Measurements from ENCODE around the gene CCDC120.

Gene CCDC120

DNA sequence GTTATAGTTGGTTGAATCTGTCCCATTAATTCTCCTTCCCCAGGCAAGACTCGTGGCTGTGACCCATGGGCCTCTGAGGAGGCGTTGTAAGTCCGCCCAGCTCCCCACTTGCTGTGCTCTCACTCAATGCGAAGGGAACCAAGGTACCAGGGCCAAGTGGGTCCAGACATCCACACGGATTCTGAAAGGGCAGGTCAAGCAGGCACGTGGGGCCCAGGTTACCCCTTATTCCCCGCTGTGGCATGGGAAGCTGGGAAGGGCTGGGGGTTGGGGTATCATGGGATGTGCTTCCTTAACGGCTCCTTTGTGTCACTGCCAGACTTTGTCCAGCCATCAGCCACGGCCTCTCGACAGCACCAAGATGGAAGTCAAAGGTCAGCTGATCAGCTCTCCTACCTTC is 3.1 kb downstream of the CCDC120 start:
- DNase-seq (ENCODE audit: low read depth) = no peak

DNA sequence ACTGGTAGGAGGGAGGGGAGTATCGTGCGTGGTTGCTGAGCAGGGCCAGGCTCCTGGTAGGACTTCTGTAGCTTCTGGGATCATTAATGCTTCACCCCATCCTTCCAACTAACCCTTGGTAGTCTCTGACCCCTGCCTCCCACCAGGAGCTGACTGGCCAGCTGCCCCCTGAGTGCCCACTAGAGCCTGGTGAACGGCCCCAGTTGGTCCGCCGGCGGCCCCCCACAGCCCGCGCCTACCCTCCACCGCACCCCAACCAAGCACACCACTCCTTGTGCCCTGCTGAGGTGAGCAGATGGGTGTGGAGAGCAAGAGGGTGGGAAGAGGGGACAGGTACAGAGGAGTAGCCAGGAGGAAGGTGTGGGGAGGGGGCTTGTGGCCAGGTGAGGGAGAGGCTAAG is 4.9 kb downstream of the CCDC120 start:
- no peak for DNase-seq (ENCODE audit: low read depth)

DNA sequence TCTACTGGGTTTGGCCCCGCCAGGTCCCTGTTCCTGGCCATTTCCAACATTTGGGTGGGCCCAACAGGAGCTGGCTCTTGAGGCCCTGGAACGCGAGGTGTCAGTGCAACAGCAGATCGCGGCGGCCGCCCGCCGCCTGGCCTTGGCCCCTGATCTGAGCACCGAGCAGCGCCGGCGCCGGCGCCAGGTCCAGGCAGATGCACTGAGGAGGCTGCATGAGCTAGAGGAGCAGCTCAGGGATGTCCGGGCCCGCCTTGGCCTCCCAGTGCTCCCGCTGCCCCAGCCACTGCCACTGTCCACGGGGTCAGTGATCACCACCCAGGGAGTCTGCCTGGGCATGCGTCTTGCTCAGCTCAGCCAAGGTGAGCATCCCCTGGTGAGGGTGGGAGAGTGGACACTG is 5.5 kb downstream of the CCDC120 start:
- DNase-seq (ENCODE audit: low read depth) = no peak

DNA sequence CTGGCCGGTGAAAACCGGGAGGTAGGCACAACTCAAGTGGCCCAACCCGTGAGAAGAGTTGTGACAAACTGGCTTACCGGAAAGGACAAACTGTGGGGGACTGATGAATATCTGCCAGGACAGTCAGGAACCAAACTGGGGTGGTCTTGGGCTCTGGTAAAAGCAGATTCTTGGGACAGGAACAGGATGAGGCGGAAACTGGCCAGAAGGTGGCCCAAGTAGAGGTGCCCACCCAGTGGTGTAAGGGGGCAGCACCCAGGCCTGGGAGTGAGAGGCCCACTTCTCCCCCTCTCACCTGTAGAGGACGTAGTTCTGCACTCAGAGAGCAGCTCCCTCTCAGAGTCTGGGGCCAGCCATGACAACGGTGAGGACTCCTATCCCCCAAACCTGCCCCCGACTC is 5.9 kb downstream of the CCDC120 start:
- DNase-seq (ENCODE audit: low read depth) = no peak

DNA sequence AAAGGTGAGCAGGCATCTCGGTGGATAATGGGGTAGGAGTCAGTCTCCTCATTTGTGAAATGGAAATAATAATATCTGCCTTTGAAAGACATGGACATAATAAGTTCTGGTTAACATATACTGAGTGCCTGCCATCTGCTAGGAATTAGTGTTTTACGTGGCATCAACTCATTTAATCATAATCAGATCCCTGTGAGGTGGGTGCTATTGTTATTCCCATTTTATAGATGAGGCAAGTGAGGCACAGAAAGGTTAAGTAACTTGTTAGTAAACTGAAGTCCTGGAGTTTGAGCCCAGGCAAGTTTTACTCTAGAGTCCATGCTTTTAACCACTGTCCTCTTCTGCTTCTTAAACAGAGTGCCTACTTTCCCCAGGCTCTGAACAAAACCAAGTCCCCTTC is 7.5 kb downstream of the CCDC120 start:
- no peak for DNase-seq (ENCODE audit: low read depth)

DNA sequence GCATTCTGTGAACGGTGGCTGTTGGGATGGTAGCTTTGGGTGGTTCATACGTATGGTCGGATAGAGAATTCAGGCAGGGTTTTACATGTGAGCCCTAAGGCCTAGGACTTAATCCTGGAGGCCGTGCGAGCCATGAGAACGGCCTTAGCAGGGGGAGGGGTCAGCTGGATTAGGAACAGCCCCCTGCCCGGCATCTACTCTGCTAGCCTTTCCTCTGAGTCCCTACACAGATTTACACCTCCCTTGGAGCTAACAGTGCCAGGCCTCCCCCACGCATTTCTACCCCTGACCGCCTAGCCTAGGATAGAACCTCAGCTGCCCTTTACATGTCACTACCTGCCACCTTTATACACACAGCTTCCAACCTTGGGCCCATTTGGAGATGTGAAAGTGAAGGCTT is 7.9 kb downstream of the CCDC120 start:
- no peak for DNase-seq (ENCODE audit: low read depth)

DNA sequence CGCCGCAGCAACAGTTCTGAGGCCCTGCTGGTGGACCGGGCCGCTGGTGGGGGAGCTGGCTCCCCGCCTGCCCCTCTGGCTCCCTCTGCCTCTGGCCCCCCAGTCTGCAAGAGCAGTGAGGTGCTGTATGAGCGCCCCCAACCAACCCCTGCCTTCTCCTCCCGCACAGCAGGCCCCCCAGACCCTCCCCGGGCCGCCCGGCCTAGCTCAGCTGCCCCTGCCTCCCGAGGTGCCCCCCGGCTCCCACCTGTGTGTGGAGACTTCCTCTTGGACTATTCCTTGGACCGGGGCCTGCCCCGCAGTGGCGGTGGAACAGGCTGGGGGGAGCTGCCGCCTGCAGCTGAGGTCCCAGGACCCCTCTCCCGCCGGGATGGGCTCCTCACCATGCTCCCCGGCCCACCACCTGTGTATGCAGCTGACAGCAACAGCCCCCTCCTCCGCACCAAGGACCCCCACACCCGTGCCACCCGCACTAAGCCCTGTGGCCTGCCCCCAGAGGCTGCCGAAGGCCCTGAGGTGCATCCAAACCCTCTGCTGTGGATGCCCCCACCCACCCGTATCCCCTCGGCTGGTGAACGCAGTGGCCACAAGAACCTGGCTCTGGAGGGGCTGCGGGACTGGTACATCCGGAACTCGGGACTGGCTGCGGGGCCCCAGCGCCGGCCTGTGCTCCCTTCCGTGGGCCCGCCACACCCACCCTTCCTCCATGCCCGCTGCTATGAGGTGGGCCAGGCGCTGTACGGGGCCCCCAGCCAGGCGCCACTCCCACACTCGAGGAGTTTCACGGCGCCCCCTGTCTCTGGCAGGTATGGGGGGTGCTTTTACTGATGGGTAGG is 8.7 kb downstream of the CCDC120 start:
- no peak for DNase-seq (ENCODE audit: low read depth)

DNA sequence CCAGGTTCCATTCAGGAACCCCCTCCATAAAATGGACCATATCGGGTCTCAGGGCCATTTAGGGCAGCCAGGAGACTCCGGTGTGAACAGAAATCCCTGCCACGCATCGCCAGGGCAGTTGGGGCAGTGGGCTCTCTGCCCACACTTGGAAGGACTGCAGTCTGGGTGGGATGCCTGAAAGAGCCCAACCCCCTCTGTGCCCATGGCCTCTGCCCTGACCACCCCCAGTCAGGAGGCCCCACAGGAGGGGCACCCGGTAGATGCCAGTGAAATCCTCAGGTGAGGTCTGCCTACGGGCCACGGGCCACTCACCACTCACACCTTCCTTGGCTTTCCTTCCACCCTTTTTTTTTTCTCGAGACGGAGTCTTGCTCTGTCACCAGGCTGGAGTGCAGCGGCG is 10.2 kb downstream of the CCDC120 start:
- no peak for DNase-seq (ENCODE audit: low read depth)

DNA sequence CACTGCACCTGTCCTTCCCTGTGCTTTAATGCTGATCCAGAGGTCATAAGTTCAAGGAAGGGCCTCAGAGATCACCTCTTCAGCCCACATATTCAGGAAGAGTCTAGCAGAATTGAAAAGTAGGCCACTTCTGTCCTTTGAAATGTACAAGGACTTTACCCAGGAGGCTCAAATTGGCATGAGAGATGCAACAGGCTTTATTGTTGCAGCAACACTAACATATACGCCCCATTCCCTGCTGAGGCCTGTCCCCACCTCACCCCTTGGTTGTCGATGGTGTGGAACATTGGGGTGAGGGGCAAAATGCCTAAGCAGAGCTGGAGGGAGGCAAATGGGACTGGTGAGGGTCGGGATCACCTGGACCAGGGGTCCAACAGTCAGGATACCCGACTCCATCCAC is 12.2 kb downstream of the CCDC120 start:
- DNase-seq (ENCODE audit: low read depth) = no peak

DNA sequence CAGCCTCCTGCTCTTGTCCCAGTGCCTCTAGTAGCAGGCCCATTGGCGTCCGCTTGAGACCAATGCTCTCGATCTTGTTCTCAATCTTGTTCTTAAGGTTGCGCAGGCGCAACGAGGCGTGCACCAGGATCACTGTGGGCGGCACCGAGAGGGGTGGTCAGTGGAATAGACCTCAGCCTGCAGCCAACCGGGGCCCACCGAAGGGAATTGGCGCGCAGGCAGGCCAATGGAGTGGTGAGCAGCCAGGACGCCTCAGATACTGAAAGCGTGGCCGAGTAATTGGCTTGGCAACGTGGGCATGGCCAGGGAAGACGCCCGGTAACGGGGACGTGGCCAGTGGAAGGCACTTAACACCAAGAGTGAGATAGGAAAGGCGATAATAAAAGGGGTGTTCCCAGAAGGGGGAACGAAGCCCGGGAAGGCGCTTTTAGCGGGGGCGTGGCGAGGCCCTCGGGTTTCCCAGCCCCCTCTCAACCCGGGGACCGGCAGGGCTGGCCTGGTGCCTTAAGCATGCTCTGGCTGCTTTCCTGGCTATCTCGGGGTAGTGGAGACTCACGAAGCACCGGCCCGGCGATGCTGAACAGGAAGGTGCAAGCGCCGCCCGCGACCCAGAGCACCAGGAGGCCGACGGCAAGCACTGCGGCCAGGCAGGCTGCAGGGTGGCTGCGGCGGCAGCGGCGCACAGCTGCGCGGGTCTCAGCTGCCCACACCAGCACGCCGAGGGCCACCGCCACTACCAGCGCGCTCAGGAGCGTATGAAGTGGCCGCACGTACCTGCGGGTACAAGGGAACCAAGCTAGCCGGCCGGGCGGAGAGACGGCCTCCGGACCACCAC is 13.3 kb downstream of the CCDC120 start:
- DNase-seq (ENCODE audit: low read depth) = no peak

DNA sequence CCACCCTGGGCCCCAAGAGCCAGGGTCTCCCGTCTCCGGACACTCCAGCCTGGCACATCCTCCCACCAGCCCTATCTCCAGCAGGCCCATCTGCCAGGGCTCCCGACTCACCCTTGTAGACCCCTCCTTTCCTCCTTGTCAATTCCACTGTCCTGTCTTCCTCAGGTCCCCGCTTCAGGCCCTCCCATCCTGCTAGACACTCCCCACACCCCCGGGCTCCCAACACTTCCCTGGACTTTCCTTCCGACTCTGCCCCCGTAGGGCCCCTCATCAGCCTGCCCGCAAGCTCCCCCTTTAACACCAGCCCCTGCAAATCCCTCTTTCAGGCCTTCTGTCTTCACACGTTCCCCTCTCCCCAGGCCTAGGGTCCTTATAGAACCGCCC is 13.9 kb downstream of the CCDC120 start:
- DNase-seq (ENCODE audit: low read depth) = no peak

DNA sequence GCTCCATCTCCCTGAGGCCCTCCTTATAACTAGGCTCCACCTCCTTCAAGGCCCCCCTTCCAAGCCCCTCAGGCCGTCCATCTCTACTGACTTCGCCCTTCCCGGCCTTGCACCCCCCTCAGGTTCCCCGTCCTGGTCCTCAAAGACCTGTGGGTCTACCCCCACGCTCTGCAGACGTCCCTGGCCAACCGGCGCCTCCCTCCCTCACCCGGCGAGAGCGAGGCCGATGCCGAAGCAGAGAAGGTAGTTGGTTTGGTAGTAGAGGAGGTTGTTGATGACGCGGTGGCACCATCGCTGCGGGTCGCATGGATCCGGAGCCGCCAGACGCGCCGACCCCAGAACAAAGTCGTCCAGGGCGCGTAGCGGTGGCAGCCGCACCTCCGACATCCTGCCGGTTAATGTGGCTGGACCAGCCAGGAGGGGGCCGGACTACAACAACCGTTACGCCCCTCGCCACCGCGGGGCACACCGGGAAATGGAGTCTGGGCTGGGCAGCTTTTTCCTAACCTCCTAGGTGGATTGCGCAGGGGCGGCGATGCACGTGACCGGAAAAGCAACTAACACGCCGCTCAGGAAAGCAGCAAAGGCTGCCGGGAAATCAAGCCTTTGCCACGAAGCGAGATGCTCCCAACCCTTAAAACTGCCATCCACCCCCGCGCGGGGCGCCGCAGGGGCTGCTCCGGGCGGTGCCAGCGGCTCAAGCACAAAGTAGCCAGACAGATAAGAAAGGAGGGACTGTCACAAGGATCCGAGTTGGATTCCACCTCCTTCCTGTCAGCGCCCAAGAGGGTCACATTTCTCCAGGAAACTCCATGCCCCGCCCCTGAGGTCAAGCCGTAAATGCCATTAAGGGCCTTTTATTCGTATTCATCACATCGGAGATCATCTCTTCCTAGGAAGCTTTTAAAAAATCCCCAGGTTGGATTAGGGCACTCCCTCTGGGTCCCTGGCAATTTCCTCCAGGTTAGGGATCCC is 15.1 kb downstream of the CCDC120 start, which contains the start of gene PRAF2:
Gene PRAF2 (minus strand): TSS at position 402 of the 975 bp plus-strand sequence. CDS start 15 bp downstream, at position 387.
- peak; percentile 83 for DNase-seq (ENCODE audit: low read depth)

DNA sequence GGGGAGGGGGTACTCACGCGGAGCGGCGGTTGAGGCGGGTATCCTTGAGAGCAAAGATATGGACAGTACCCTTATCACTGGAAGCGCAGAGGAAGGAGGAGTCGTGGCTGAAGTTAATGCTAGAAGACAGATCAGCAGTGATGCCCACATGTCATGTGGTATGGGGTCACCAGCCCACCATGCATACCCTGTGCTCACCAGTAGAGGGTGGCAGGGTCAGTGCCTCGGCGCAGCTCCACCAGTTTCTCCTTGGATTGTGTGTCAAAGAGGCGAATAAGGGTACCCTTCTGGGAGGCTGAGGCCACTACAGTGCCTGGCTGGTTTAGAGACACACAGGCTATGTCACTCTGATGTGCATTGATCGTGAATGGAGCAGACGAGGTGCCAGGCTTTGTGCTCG is 16.5 kb downstream of the CCDC120 start:
- DNase-seq (ENCODE audit: low read depth) = no peak

DNA sequence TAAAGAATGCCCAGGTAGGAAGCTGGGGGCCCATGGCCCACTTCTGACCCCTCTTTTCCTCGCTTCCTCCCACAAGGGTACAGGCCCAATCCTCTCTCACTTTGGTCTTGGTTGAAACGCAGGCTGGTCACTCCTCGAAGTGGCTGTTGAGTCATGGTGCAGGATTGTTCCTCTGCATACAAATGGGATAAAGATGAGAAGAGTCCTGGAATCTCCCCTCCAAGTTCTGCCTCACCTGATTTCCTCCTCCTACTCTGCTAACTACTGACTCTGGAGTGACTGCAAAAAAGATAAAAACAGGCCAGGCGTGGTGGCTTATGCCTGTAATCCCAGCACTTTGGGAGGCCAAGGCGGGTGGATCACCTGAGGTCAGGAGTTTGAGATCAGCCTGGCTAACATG is 19.1 kb downstream of the CCDC120 start:
- no peak for DNase-seq (ENCODE audit: low read depth)

DNA sequence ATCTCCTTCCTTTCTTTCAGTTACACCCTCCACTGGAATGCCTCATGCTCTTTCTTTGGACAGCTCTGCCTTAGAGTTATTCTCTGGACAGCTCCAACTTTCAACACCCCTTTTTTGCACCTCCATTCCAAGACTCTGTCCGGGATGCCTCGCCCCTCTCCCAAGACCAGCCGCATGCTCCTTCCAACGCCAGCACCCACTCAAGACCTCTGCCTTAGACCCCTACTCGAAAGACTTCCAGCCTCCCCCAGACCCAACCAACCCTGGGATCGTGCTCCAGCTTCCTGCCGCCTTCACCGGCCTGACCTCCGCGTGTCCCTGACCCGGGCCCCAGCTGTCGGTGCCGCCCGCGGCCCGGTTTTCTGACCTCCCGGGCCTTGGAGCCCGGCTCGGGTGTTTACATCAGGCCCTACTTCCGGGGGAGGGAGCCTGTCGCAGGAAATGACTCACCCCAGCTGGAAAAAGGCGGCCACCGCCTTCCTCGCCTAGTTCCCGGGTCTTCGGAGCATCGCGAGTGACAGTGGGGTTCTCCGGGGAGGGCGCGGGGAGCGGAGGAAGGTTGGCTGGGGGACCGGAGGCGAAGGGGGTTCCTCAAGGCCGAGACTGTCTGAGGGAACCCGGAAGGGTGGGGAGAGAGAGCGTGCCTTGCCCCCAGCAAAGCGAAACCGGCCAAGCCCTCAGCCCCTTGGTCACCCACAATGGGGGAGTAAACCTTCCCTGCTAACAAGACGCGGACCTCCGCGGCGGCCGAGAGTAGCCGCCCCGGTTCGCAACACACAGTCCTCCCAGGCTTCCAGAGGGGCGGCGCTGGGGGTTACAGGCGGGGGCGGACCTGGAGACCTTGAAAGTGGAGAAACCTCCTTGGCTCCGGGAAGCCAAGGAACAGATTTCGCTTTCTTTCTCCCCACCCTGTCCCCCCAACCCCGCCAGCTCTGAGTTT is 21.0 kb downstream of the CCDC120 start, which contains the start of gene WDR45:
Gene WDR45 (minus strand): TSS at position 399 of the 940 bp plus-strand sequence. CDS start 1,792 bp downstream, outside the sequence.
- DNase-seq (ENCODE audit: low read depth) = peak; percentile 52

DNA sequence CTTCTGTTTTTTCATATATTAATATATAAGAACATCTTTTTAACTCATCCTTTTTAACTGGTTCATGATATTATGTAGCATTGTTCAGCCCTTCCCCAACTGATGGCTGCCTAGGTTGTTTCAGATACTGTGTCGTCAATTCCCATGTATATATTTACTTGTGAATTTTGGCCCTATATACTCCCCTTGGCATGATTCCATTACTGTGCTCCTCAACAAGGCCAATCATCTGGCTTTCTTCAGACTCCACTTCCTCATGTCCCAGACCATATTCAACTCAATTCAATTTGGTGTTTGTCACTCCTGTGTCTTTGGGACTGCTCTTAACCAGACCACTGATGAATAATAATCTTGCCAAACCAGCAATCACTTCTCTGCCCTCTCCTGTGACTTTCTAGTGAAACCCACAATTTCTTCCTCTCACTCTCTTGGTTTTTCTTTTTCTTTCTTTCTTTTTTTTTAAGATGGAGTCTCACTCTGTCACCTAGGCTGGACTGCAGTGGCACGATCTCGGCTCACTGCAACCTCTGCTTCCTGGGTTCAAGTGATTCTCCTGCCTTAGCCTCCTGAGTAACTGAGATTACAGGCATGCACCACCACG is 23.6 kb downstream of the CCDC120 start:
- no peak for DNase-seq (ENCODE audit: low read depth)

DNA sequence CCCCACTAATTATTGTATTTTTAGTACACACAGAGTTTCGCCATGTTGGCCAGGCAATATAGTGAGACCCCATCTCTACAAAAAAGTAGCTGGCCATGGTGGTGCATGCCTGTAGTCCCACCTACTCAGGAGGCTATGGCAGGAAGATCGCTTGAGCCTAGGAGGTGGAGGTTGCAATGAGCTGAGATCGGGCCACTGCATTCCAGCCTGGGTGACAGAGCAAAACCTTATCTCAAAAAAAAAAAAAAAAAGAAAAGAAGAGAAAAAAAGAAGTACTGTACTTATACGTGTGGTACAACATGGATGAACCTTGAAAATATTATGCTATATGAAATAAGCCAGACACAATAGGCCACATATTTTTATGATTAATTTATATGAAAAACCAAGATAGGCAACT is 30.8 kb downstream of the CCDC120 start:
- DNase-seq (ENCODE audit: low read depth) = no peak

DNA sequence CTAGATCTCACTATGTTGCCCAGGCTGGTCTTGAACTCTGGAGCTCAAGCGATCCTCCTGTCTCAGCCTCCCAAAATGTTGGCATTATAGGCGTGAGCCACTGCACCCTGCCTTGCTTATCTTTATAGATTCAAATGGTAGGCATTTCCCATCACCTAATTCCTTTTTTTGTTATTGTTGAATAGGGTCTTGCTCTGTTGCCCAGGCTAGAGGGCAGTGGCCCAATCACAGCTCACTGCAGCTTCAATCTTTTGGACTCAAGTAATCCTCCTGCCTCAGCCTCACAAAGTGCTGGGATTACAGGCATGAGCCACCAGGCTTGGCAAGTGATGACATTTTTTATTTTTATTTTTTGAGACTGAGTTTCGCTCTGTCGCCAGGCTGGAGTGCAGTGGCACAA is 37.6 kb downstream of the CCDC120 start:
- DNase-seq (ENCODE audit: low read depth) = no peak

DNA sequence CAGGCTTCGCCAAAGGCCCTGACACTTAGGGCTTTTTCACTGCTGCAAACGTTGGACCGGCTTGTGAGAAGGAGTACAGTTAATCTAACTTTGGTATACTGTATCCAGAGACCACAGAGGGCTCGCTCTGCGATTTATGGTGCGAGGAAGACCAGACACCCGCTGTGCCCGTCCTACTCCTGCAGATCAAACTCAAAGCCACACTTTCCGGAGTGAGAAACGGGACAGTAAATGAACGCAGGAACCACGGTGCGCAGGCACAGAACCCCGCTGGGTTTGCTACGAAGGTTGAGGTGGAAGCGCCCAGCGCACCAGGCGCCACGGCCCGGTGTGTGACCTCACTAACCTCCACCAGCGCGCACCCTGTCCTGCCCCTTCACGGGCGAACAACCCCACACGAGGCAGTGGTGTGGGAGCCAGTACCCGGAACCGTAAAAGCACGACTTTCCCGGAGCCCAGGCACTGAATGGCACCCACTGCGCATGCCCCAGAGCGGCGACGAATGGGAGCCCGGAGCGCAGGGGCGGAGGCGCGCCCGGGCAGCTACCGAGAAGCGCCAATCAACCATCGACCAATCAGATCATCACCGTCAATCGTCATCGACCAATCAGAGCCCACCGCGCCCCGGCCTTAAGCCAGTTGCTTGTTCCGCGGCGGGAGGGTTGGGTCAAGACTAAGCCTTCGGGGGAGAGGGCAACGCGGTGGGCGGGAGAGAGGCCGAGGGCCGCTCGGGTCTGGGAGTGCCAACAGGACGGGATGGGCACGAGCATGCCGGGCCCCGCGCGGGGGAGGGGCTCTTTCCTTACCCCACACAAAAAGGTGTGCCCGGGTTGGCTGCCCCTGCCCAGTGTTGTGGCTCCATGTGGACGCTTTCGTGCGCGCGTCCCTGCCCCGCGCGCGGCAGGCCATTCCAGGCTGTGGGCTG is 42.2 kb downstream of the CCDC120 start:
- peak; percentile 81 for DNase-seq (ENCODE audit: low read depth)

All from activated T-cell treated with anti-CD3 and anti-CD28 coated beads for 1 hour (primary cell).